Right cardiac atrium (tissue), 5 donors: ENCODE results near the gene LTBP4. TPM values are rescaled to one million over a fixed set of nuclear protein-coding genes. Genes with fewer than 3 reads are reported as not detected.
"Not testable (repeated sequence)": the region's sequence is repeated elsewhere in the genome, so short reads cannot be mapped to it uniquely, and the experiment has no call there.

Experiments used
- ATAC-seq, 2 donors: fragments of 200-7000 bp; cut with Tn5 transposase; one replicate each; pipeline versions ENCODE4 v1.8.0 to v1.9.1; 2020; ENCODE audit warnings: moderate library complexity in 2 of 2, mild to moderate bottlenecking in 1 of 2
- DNase-seq, 3 donors: peaks; one replicate each; pipeline ENCODE4 v3.0.0-alpha.2; 2020
- H3K27ac ChIP-seq: one replicate; pipeline ENCODE4 v1.5.1; 2013; ENCODE audit warnings: mild to moderate bottlenecking, low read length, control low read depth, moderate library complexity
- H3K27me3 ChIP-seq: one replicate; pipeline ENCODE4 v1.6.1; 2013; ENCODE audit not compliant: control insufficient read depth, insufficient read depth
- H3K4me1 ChIP-seq: one replicate; pipeline ENCODE4 v1.6.1; 2013; ENCODE audit warnings: low read length; ENCODE audit not compliant: control insufficient read depth, insufficient read depth
- H3K4me3 ChIP-seq: one replicate; pipeline ENCODE4 v1.5.1; 2013; ENCODE audit warnings: low read length, control low read depth
- H3K9me3 ChIP-seq: one replicate; pipeline ENCODE4 v1.6.1; 2013; ENCODE audit warnings: low read length; ENCODE audit not compliant: control insufficient read depth
- WGBS: extraction: QIAGEN DNeasy Blood & Tissue Kit; methylation state at CpG from one replicate; pipeline ENCODE4 v1.1.7; 2013; 5-methylcytosine and 5-hydroxymethylcytosine counted together
- intact Hi-C, 4 donors: fragments of 100-400 bp; cut with DNase I; formaldehyde crosslinking; loops; one replicate each; pipeline versions ENCODE4 v1.11.0 to v1.14.0; 2022 to 2023
- polyA plus RNA-seq: library from polyadenylated mRNA; stranded (reverse); fragments of 200-250 nt; gene quantifications from one replicate; pipeline ENCODE4 v1.2.3, GENCODE V29; 2013
- total RNA-seq, 4 donors: library from RNA; stranded (reverse); fragmentation: NEBNext Ultra II Directional; extraction: Animal tissue kit (Norgen Biotek cat#: 25700); gene quantifications; one replicate each; pipeline ENCODE4 v1.2.1, GENCODE V29; 2021
- donor health status: healthy with polysubstance abuse.
- donor health status: DM: no; HTN: yes; CAD: no.
- donor health status: DM: no; HTN: no; CAD: no.
- donor health status: DM: no; HTN: yes; CAD: no; lungs with severe emphysema.
- donor health status: DM: yes; HTN: yes; CAD: no.

The LTBP4 gene
- total and polyA plus RNA-seq, 5 donors = 216 to 473 (median 315) TPM

DNA sequence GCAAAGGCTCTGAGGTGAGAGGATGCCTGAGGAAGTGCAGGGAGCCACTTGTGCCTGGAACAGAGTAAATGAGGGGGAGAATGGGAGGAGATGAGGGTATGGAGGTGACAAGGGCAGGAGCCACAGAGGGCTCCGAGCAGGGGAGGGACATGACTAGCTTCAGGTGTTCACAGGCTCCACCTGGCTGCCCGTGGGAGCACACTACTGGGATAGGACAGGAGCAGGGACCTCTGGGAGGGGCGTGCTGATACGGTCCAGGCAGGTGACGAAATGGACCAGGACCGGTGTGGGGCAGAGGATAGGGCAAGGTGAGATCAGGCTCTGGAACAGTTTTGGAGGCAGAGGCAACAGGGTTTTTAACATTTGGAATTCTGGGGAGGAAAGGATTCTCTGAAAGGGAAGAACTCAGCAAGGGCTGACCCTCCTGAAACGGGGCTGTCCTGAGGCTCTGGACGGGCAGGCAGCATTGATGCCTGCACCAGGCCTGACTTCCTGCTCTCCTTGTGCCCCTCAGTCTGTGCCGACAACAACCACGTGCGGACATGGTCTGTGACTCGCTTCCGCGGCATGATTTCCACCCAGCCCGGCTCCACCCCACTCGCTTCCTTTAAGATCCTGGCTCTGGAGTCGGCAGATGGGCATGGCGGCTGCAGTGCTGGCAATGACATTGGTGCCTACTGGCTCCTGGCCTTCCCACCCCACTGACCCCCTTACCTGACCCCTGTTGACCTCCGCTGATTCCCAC lies 12.9 kb upstream of the LTBP4 start:
- 84% methylated on average over 19 of the region's 19 CpGs for WGBS
- no peak overlapping the region for H3K4me3 ChIP-seq
- no peak overlapping the region for H3K27ac ChIP-seq
- intact Hi-C loops = no loop called here
- H3K27me3 ChIP-seq = no peaks in the 10 kb centered on the region
- ATAC-seq (no peak), DNase-seq (no peak)
- H3K4me1 ChIP-seq = no peaks in the 10 kb centered on the region
- no peaks in the 10 kb centered on the region for H3K9me3 ChIP-seq

DNA sequence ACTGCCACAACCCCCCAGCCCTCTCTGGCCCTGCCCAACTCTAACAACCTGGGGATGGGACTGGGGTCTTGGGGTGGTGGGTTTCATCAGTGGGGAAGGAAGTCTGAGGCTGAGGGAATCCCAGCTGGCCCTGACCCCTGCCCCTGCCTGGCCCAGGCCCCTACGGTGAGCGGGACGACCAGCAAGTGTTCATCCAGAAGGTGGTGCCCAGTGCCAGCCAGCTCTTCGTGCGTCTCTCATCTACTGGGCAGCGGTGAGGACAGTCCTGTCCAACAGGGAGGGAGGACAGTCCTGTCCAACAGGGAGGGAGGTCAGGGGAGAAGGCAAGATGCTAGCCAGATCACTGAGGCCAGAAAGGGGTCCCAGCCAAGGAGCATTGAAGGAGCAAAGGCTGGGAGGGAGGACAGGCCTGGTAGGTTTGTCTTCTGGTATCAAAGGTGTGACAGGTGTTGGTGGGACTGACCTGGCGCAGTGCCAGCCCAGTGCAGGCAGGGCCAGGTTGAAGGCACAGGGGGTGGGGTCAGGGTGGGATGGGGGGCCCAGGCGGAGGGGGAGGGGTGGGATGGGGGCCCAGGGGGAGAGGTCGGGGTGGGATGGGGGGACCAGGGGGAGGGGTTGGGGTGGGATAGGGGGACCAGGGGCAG lies 12.1 kb upstream of the LTBP4 start:
- ATAC-seq = peak in 1 of 2 donors; percentile 11
- Histone ChIP-seq H3K4me1 (no peaks in the 10 kb centered on the region), H3K4me3 (no peak overlapping the region), H3K27ac (no peak overlapping the region), H3K9me3 (no peaks in the 10 kb centered on the region), H3K27me3 (no peaks in the 10 kb centered on the region)
- intact Hi-C loops = no loop called here
- WGBS = 85% methylated on average over 9 of the region's 9 CpGs
- DNase-seq = peak in 1 of 3 donors; percentile 29

DNA sequence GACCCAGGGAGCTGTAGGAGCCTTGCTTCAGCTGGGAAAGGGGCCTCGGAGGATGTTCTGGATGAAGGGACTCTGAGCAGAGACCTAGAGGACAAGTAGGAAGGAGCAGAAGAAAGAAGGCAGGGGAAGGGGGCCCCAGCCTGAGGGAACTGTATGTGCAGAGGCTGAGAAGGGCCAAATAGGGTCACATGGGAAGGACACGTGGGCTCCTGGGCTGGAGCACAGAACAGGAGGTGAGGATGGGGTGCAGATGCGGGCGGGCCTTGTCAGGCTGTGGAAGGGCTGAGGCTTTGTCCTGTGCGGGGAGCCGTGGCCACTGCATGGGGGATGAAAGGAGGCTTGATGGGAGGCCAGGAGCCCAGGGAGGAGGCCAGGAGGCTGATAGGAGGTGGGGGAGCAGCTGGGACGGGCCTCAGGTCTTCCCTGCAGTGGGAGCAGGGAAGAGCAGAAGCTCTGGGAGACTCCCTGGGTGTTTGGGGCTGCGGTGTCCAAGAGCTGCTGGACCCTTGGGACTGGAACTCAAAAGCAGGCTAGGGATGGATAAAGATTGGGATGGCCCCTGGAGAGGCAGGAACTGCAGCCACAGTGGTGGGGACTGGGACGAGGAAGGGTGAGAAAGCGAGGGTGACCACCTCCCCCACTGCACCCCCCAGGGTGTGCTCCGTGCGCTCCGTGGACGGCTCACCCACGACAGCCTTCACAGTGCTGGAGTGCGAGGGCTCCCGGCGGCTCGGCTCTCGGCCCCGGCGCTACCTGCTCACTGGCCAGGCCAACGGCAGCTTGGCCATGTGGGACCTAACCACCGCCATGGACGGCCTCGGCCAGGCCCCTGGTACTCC lies 11.4 kb upstream of the LTBP4 start:
- H3K4me1 ChIP-seq = no peaks in the 10 kb centered on the region
- peak in 1 of 2 donors; percentile 28 for ATAC-seq

DNA sequence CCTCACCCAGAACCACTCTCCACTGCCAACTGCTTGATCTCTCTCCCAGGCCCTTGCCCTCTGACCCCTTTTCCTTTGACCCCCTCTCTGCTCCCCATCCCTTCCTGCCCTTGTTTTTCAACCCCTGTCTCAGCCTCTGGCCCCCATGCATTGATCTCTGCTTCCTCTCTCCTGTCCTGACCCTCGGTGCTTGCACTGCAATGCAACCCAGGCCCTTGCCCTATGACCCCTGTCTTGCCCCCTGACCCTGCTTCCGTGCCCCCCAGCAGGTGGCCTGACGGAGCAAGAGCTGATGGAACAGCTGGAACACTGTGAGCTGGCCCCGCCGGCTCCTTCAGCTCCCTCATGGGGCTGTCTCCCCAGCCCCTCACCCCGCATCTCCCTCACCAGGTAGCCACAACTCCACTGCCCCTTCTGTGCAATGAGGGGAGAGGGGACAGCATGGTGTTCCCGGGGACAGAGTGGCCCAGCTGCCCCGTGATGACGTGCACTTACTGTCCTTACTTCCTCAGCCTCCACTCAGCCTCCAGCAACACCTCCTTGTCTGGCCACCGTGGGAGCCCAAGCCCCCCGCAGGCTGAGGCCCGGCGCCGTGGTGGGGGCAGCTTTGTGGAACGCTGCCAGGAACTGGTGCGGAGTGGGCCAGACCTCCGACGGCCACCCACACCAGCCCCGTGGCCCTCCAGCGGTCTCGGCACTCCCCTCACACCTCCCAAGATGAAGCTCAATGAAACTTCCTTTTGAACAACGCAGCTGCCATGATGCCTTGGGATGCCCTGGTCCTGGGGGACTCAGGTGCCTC lies 10.5 kb upstream of the LTBP4 start:
- peak in 1 of 3 donors; percentile 34 for DNase-seq
- H3K9me3 ChIP-seq = no peaks in the 10 kb centered on the region
- 77% methylated on average over 22 of the region's 22 CpGs for WGBS
- ATAC-seq = peak in 1 of 2 donors; percentile 4
- no peak overlapping the region for H3K27ac ChIP-seq
- H3K4me3 ChIP-seq = no peak overlapping the region
- no peaks in the 10 kb centered on the region for H3K27me3 ChIP-seq
- intact Hi-C loops = loop anchor here (2.0 to 10.0 kb wide), 4 partner anchors 46 to 286 kb away; no protein-coding TSS in a partner anchor
- no peaks in the 10 kb centered on the region for H3K4me1 ChIP-seq

More for the DNA sequence above, 11.4 kb upstream of the LTBP4 start:
- Histone ChIP-seq H3K4me3 (no peak overlapping the region), H3K9me3 (no peaks in the 10 kb centered on the region), H3K27me3 (no peaks in the 10 kb centered on the region), H3K27ac (no peak overlapping the region)
- 90% methylated on average over 26 of the region's 26 CpGs for WGBS
- DNase-seq = peak in 1 of 3 donors; percentile 41
- intact Hi-C loops = loop anchor here (2.0 to 10.0 kb wide), 4 partner anchors 45 to 285 kb away; no protein-coding TSS in a partner anchor

DNA sequence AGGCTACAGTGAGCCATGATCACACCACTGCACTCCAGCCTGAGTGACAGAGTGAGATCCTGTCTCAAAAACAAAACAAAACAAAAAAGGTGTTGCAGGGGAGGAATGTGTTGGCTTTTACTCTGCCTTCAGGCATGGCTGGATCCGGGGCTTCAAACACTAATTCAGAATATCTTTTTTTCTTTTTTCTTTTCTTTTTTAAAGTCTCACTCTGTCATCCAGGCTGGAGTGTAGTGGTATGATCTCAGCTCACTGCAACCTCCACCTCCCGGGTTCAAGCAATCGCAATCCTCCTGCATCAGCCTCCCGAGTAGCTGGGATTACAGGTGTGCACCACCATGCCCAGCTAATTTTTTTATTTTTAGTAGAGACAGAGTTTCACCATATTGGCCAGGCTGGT lies 9.4 kb upstream of the LTBP4 start:
- H3K27me3 ChIP-seq, ATAC-seq, H3K4me3 ChIP-seq, H3K9me3 ChIP-seq, H3K4me1 ChIP-seq, H3K27ac ChIP-seq: not testable (repeated sequence)
- WGBS = 84% methylated on average over 4 of the region's 4 CpGs
- intact Hi-C loops = loop anchor here (2.0 to 10.0 kb wide), 4 partner anchors 47 to 287 kb away; no protein-coding TSS in a partner anchor
- peak in 1 of 3 donors; percentile 1 for DNase-seq

DNA sequence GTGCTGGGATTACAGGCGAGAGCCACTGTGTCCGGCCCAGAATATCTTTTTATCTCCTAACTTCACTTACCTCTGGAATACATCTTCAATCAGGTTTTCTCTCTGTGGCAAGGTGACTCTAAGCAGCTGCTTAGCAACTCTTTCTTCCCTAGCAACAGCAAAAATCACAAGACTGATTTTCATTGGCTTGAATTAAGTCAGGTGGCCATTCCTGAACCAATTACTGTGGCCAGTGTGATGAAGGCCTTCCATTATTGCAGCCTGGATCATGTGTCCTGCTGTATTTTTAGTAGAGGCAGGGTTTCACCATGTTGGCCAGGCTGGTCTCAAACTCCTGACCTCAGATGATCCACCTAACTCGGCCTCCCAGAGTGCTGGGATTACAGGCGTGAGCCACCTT lies 9.0 kb upstream of the LTBP4 start:
- no peak overlapping the region for H3K4me3 ChIP-seq
- WGBS = 91% methylated on average over 4 of the region's 4 CpGs
- intact Hi-C loops = loop anchor here in 3 of 4 donors (10.0 kb wide), 3 partner anchors 47 to 287 kb away; no protein-coding TSS in a partner anchor
- no peaks in the 10 kb centered on the region for H3K4me1 ChIP-seq
- ATAC-seq (no peak), DNase-seq (no peak)
- H3K27ac ChIP-seq = no peak overlapping the region
- H3K9me3 ChIP-seq = no peaks in the 10 kb centered on the region
- H3K27me3 ChIP-seq = no peaks in the 10 kb centered on the region

DNA sequence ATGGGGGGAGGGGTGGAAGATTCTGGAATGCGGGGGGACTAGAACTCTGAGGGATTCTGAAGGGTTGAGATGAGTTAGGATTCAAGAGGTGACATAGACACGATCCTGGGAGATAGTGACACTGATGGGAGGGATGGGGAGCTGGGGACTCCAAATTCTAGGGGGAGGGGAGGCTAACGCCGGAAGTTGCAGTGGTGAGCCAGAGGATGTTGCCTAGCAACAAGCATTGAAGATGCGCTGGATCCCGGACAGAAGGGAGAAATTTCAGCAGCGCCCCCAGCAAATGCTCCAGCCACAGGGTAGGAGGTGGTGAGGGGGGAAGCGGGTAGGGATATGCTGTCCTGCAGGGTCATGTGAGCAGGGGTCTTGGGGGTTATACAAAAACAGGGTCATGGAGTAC lies 6.9 kb upstream of the LTBP4 start:
- Histone ChIP-seq H3K9me3 (no peaks in the 10 kb centered on the region), H3K4me1 (no peaks in the 10 kb centered on the region), H3K27ac (no peak overlapping the region), H3K4me3 (no peak overlapping the region), H3K27me3 (no peaks in the 10 kb centered on the region)
- WGBS = 26% methylated on average over 8 of the region's 8 CpGs
- ATAC-seq (no peak), DNase-seq (peak in 1 of 3 donors; percentile 21)
- intact Hi-C loops = loop anchor here in 3 of 4 donors (10.0 kb wide), 3 partner anchors 49 to 289 kb away; no protein-coding TSS in a partner anchor

DNA sequence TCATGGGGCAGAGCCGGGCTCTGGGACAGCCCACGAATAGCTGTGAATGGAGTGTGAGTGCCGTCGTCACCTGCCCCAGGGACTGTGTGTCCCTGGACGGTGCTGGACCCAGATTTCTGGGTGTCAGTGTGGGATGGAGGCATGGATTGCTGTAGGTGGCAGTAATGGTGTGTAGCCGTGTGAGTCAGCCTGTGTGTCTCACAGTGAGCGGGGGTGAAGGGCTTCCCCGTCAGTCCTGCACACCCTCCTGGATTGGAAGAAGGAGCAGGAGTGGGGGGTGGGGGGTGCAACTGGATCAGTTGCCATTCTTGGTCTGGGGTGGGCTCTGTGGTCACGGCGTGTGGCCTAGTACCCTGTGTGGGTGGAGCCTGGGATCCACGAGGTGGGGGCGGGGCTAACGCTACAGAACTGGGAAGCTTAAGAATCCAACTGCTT lies 6.5 kb upstream of the LTBP4 start:
- no peaks in the 10 kb centered on the region for H3K4me1 ChIP-seq
- ATAC-seq (no peak), DNase-seq (peak in 2 of 3 donors; percentile 47 to 59)
- no peaks in the 10 kb centered on the region for H3K9me3 ChIP-seq
- intact Hi-C loops = loop anchor here (5.0 to 10.0 kb wide), 6 partner anchors 47 to 290 kb away; no protein-coding TSS in a partner anchor
- no peaks in the 10 kb centered on the region for H3K27me3 ChIP-seq
- H3K4me3 ChIP-seq = no peak overlapping the region
- H3K27ac ChIP-seq = no peak overlapping the region
- WGBS = 31% methylated on average over 13 of the region's 13 CpGs

DNA sequence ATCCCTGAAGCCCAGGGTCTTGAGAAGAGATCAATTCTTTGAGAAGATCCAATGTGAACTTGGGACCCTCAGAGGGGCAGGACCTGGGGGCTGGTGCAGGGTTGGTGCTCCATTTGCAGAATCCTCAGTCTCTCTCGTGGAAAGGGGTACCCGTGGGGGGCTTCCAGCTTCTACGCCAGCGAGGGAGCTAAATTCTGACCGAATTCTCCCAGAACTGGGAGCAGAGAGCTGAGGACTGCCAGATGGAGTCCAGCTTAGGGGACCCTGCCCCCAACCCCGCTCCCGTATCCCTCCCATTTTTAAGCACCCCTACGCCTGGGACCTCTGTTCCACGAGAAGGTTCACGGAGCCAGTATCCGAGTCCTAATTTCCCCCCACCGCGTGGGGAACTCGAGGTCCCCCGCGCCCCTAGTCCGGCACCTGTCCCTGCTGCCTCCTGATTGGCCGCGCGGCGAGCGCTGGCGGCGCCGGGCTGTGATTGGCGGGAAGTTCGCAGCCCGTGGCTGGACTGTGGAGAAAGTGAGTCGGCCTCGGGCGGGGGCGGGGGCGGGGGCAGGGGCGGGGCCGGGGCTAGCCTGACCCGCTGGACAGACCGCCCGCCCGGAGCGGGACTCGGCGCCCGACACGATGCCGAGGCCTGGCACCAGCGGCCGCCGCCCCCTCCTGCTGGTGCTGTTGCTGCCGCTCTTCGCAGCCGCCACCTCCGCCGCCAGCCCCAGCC lies 4.4 kb upstream of the LTBP4 start:
- Histone ChIP-seq H3K4me1 (peaks cover 4% of the 10 kb centered on the region), H3K27me3 (no peaks in the 10 kb centered on the region), H3K4me3 (peak overlapping the region; percentile 22), H3K27ac (no peak overlapping the region), H3K9me3 (no peaks in the 10 kb centered on the region)
- WGBS = 5% methylated on average over 53 of the region's 53 CpGs
- DNase-seq (peak; percentile 81 to 91 (median 90)), ATAC-seq (peak; percentile 51 to 61)
- intact Hi-C loops = loop anchor here (5.0 to 10.0 kb wide), 6 partner anchors 49 to 292 kb away; no protein-coding TSS in a partner anchor
